CD4-positive, alpha-beta T cell treated with Interferon alpha-2 for 1 hour (primary cell): ENCODE results near the gene GNAI1.
"Not testable (repeated sequence)": the region's sequence is repeated elsewhere in the genome, so short reads cannot be mapped to it uniquely, and the experiment has no call there.

ENCODE experiments used
- DNase-seq, 2 donors: peaks; one replicate each; pipeline ENCODE4 v3.0.0-alpha.2; 2020 to 2022

GNAI1 gene

GRCh38 chr7:80133361-80134114, 1.1 kb upstream of the GNAI1 start:
- DNase-seq, result no peak

- DNase-seq, result no peak
Observed at GRCh38 chr7:80134115-80134535, 506 bp upstream of the GNAI1 start.

- no peak for DNase-seq
Observed at GRCh38 chr7:80135309-80136104, 876 bp downstream of the GNAI1 start.

DNA sequence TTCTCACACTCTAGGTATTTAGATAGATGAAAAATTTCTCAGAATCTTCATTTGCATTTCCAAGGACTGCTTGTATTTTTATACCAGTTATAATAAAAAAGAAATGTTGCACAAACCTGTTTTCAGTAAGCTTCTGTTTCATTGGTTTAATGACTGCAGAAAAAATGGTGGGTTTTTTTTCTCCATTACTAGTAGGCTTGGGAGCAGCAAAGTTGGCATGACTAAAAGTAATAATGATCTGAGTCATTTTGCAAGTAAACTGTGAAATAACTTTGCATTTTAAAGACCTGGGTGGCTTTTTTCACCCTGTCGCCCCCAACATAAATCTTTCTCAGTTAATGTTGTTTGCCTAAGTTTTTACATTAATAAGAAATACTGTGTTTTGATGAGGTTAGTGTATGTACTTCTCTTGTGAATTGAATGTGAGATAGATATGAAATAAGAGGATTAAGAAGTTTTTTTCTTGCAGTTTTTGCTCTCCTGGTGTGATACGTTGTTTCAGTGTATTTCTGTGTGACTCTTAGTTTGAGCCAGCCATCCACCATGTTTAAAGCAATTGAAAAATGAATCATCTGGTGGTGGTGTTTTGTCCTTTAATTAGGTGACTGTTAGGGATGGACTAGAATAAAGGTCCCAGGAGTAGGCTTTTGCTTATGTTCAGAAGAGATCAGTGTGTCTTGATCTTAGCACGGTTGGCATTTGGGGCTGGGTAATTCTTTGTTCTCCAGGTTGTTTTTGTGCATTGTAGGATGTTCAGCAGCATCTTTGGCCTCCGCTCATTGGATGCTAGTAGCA, 1.8 kb downstream of the GNAI1 start:
- no peak for DNase-seq

DNA sequence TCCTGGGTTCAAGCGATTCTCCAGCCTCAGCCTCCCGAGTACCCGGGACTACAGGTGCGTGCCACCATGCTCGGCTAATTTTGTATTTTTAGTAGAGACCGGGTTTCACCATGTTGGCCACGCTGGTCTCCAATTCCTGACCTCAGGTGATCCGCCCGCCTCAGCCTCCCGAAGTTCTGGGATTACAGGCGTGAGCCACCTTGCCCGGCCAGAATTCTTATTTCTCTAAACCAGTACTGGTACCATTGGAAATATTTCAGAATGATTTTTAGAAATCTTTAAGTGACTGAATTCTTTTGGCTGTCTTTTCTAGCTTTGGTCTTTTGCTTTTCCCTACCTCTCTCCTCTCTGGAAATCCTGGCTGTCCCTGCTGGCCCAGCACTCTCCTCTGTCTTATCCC, 2.8 kb downstream of the GNAI1 start:
- no peak for DNase-seq

- DNase-seq, result no peak
Observed at GRCh38 chr7:80139236-80139635, 4.6 kb downstream of the GNAI1 start.

DNA sequence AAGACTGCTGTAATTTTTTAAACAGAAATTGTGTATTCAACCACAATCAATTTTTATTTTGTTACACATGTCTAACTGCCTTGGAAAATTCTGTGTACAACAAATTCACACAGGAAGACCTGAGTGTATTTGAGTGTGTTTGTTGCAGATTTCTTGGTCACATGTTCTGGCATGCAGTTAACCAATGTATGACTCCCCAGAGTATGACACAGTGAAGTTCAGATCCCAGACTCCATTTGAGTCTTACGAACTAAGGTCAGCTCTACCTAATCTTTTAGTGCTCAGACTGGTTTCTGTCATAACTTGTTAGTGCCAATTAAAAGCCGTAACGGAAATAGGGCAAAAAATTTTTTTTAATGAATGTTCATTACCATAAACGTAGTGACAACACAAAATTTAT, 5.8 kb downstream of the GNAI1 start:
- DNase-seq, result no peak

DNA sequence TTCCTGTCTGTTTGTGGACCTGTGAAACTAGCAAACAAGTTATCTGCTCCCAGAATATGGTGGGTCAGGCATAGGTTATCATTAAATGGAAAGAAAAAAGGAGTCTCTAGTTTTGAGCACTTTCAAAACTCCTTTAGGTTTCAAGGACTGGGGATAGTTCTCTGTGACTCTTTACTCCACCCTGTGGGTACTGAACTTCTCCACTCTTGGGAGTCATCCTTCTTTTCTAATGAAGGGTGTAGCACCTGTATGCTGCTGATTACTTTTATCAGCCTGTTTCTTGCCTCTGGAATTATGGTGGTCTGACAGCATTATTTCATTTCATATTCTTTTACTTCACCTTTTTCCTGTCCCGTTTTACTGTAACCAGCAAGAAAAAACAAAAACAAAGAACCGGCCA, 6.7 kb downstream of the GNAI1 start:
- no peak for DNase-seq

DNA sequence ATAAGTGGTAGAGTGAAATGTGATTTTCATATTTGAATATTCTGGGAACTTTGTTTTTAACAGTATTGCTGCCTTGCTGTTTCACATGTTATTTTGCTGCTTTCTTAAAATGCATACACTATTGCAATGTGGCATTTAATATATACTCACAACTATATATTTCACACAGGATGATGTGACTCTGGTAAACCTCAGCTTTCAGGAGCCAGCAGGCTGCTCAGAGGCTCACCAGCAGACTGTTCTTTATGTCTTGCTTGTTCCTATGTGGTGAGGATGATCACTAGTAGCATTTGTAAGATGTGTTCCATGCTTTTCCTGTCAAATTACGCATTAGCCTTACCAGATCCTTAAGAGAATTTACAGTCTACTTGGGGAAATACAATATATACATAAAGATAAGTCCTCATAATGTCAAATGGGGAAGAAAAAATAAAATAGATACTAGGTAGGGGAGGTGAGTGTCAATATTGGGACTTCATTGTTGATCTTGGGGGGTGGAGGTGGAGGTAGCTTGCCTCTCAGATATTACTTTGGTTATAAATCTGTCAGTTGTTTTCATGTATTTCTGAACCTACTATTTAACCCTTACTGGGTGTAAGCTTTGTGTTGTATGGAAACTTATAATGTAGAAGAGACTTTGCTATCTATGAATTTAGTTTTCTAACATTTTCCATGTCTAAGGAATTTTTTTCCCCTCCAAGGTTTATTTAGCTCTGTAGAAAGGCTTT, 8.4 kb downstream of the GNAI1 start:
- DNase-seq, result no peak

GRCh38 chr7:80145780-80146422, 11.3 kb downstream of the GNAI1 start:
- no peak for DNase-seq

GRCh38 chr7:80146545-80147182, 12.0 kb downstream of the GNAI1 start:
- DNase-seq, result no peak

DNA sequence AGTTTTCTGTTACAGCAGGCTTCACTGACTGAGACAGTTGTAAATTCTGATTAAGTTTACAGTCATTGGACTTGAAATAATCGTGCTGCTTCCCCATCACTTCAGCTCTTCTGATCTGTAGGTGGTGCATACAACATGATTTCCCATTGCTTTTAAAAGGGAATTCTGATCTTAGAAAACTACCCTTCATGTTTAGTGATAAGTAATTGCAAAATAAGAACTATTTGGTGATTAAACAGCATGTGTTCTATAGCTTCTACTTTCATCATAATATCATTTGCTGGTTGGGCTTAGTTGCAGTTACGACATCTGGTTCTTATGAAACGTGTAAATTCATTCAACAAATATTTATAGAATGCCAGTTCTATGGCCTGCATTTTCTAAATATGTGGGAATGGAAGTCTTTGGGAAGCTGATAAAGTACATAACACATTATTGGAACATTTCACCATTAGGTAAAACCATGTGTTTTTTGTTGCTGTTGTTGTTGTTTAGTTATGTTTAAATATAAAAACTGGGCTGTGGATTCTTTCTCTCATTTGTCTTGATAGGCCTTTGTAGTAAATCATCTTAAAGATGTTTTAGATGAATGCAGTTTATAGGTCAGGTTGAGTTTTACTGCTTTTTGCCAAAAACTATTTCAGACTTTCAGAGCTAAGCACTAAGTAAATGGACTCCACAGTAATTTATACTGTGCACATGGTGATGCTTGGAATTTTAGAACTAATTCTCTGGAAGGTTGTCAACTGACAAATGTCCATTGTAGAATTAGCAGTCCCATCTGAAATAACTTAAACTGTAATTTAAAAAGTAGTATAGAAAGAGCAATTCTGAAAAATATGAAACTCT, 13.1 kb downstream of the GNAI1 start:
- no peak for DNase-seq

DNA sequence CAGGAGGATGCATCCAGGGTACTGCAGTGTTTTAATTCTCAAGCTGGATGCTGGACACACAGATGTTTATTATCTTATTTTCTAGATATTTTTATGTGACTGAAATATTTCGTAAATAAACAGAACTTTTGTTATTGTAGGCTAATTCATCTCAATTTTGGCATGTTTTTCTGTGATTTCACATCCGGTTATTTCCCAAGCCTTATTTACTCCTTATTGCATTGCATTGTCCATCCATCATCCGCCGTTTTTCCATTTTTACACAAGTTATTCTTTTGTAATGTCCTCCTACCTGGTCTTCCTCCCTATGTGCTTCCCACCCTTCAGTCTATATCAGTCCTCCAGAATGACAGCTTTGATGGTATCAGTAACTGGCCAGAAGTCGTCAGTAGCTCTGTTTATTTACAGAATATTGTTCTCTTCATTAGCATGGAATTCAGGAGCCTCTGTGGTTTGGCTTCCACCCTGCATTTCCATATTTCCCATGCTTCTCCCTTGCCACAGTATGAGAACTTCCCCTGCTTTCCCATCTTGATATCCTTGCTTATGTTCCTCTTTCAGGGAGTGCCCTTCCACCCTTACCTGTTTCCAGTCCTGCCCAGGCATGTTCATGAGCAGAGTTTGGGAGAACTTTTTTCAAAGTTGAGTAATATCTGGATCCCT, 16.1 kb downstream of the GNAI1 start:
- no peak for DNase-seq

GRCh38 chr7:80151274-80151665, 16.6 kb downstream of the GNAI1 start:
- DNase-seq, result no peak

GRCh38 chr7:80153446-80153845, 18.8 kb downstream of the GNAI1 start:
- no peak for DNase-seq

- no peak for DNase-seq
Observed at GRCh38 chr7:80154656-80155333, 20.2 kb downstream of the GNAI1 start.

GRCh38 chr7:80155374-80155773, 20.7 kb downstream of the GNAI1 start:
- DNase-seq, result no peak

DNA sequence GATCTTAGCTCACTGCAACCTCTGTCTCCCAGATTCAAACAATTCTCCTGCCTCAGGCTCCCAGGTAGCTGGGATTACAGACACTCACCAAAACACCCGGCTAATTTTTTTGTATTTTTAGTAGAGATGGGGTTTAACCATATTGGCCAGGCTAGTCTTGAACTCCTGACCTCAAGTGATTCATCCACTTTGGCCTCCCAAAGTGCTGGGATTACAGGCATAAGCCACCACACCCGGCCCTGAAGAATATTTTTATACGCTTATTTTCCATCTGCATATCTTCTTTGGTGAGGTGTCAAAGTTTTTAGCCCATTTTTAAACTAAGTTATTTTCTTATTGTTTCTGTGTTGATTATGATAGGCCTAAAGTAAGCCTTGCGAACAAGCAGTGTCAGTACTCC, 23.1 kb downstream of the GNAI1 start:
- not testable (repeated sequence) for DNase-seq

GRCh38 chr7:80159802-80160201, 25.2 kb downstream of the GNAI1 start:
- DNase-seq, result no peak

DNA sequence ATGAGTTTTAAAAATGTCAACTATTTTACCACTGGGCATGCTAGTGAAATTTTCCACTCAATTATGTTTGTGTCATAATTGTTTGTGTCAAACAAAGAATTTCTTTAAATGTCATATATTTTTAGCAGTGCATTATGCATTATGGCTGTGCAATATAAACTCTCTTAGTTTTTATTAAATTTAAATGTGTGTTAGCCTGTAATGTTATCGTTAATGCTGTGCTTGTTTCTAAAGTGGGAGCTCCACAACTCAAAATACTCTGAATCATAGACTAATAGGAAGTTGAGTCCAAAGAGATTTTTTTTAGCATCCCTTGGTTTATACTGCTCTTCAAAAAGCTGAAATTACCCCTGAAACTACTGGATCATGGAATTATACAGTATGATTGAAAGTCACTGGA, 26.8 kb downstream of the GNAI1 start:
- no peak for DNase-seq
